C4-2B (cell line): ENCODE data around the gene GIPC3.
A peak's percentile ranks its signal among the peaks of the same experiment; 100 is the strongest.

ENCODE experiments used
- H3K27ac ChIP-seq: fragments of 450-650 bp; 2 replicates; pipeline ENCODE4 v1.5.1; 2017
- CTCF ChIP-seq: fragments of 450-650 bp; conservative IDR thresholded peaks from 2 replicates; pipeline ENCODE4 v1.5.1; 2017; ENCODE audit warnings: mild to moderate bottlenecking
- ZFX ChIP-seq: fragments of 450-650 bp; IDR thresholded peaks from 2 replicates; pipeline ENCODE4 v1.6.1; 2017

The GIPC3 gene

DNA sequence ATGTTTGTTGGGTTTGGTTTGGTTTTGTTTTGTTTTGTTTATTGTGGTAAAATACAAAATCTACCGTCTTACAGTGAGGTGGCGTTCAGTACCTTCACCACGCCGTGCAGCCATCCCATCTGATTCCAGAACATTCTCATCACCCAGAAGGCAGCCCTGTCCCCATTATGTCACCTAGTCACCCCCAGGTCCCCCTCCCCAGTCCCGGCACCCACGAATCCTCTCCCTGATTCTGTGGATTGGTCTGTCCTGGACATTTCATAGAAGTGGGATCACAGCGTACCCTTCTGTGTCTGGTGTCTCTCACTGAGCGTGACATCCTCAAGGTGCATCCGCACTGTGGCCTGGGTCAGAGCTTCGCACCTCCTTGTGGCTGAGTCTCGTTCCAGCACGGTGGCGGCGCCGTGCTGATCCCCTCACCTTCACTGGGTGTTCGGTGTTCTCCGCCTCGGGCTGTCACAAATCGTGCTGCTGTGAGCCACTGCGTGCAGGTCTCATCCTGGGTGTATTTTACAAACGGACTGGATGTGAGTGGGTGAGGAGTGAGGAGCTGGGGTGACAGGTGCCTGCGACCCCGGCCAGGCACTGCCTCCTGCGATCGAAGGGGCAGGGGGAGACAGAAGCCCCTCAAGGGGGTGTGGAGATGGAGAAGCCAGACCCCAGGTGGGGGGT lies 46.9 kb upstream of the GIPC3 start:
- TF ChIP-seq ZFX (no peak), CTCF (no peak)
- H3K27ac ChIP-seq, result no peak overlapping the region

GRCh38 chr19:3538965-3539755 lies 46.1 kb upstream of the GIPC3 start, which contains the start of gene TEKTIP1:
TEKTIP1 (plus strand) TSS chr19:3539174; CDS start chr19:3539178, 4 bp downstream.
- no peak within 1 kb of the TSS for H3K27ac ChIP-seq
- no peak for TF ChIP-seq ZFX
- TF ChIP-seq CTCF, result no peak

DNA sequence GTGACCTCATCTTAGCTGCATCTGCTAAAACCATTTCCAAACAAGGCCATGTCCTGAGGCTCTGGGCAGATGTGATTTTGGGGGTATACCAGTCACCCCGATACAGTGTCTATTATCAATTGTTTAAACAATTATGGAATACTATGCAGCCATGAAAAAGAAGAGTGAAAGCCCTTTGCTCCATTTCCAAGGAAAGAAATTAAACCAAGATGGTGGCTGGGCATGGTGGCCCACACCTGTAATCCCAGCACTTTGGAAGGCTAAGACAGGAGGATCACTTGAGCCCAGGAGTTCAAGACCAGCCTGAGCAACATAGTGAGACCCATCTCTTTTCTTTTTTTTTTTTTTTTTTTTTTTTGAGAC lies 45.5 kb upstream of the GIPC3 start:
- TF ChIP-seq CTCF (no peak), ZFX (no peak)
- H3K27ac ChIP-seq, result no peak overlapping the region

GRCh38 chr19:3543150-3544057 lies 41.9 kb upstream of the GIPC3 start:
- TF ChIP-seq ZFX (no peak), CTCF (no peak)
- no peak overlapping the region for H3K27ac ChIP-seq

- TF ChIP-seq ZFX (no peak), CTCF (no peak)
- H3K27ac ChIP-seq, result no peak overlapping the region
These were observed 41.3 kb upstream of the GIPC3 start for GRCh38 chr19:3544058-3544376.

DNA sequence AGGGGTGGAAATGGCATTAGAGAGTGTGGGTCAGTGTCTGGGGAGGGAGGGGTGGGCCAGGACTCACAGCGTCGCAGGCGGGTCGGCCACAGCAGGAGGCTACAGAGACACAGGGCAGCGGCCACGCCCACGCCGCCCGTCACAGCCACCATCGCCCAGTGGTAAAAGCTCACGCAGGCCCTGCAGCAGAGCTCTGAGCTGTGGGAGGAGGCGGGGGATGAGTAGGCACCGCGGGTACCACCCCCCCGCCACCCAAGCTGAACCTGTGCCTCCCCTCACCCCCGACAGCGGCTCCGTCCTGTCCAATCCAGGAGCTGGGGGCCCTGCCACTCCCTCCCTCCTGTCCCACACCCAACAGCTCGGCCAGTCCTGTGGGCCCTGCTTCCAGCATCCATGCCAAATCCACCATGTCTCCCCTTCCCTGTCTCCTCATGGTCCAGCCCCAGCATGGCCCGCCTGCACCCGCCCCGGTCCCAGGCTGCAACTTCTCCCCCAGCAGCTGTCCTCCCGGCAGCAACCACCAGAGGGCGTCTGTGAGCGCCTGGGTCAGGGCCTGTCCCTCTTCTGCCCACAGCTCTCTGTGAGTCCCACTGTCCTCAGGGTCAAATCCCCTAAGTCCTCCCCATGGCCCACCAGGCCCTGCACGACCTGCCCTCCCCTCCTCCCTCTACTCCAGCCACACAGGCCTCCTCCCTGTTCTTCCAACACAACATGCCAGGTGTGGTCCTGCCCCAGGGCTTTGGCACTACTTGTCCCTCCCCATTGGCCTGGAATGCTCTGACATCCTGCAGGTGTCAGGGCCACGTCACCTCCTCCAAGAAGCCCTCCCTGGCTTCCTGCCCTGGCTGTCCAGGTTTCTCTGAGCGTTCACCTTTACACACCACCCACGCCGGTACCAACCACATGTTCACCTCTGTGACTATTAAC lies 40.3 kb upstream of the GIPC3 start:
- no peak for TF ChIP-seq ZFX
- TF ChIP-seq CTCF, result peak; percentile 98
- H3K27ac ChIP-seq, result no peak overlapping the region
